Measurements from ENCODE around the gene PIK3CG. TPM values are rescaled to one million over a fixed set of nuclear protein-coding genes. Genes with fewer than 3 reads are reported as not detected.

PIK3CG gene
- polyA plus RNA-seq, 2 of the 4 experiments (the other 2 are of a cell fraction) = not detected

DNA sequence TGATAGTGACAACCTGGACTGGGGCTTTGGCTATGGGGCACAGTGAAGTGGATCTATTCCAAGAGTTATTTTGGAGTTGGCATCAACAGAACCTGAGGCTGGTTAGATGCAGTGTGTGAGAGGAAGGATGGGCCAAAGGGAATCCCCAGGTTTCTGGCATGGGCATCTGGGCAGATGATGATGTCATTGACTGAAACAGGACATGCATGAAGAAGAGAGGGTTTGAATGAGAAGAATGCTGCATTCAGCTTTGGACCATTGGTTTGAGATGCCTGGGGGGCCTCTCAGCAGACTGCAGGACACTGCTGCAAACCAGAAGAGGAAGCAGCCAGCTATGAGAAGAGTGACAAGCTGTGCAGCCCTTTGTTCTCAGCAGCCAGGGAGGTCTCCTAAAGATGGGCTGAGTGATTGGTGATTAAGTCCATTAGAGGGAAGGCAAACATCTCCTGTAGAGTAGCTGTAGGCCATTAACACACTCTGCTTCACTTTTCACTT, 23.1 kb upstream of the PIK3CG start:
- Histone ChIP-seq H3K27ac (no peak overlapping the region), H3K4me2 (no peak overlapping the region), H3K4me1 (no peaks in the 10 kb centered on the region), H3K4me3 (no peak overlapping the region), H3K9me3 (no peaks in the 10 kb centered on the region)
- DNase-seq (ENCODE audit: low read depth in 1 of 2, low spot score in 1 of 2) (no peak), FAIRE-seq (no peak), ATAC-seq (no peak)
- TF ChIP-seq JUNB (IDR thresholded peaks at IDR 0.05) (no peak), EHMT2 (IDR thresholded peaks at IDR 0.05; ENCODE audit: low read depth) (no peak), CEBPB (IDR thresholded peaks at IDR 0.05) (no peak), SMC3 (IDR thresholded peaks at IDR 0.05) (no peak), HEYL (CRISPR knock-in tag; IDR thresholded peaks at IDR 0.05) (no peak), RFX5 (IDR thresholded peaks at IDR 0.05) (no peak), TFCP2L1 (CRISPR knock-in tag; IDR thresholded peaks at IDR 0.05) (no peak), MAZ (IDR thresholded peaks at IDR 0.05; ENCODE audit: borderline replicate concordance, low read depth, low read length) (no peak), ZC3H11A (IDR thresholded peaks at IDR 0.05) (no peak)
- TF ChIP-seq, protein P1, sequence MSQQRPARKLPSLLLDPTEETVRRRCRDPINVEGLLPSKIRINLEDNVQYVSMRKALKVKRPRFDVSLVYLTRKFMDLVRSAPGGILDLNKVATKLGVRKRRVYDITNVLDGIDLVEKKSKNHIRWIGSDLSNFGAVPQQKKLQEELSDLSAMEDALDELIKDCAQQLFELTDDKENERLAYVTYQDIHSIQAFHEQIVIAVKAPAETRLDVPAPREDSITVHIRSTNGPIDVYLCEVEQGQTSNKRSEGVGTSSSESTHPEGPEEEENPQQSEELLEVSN (IDR thresholded peaks at IDR 0.05; ENCODE audit: borderline replicate concordance, low read depth) = no peak
- TF ChIP-seq, protein P2, sequence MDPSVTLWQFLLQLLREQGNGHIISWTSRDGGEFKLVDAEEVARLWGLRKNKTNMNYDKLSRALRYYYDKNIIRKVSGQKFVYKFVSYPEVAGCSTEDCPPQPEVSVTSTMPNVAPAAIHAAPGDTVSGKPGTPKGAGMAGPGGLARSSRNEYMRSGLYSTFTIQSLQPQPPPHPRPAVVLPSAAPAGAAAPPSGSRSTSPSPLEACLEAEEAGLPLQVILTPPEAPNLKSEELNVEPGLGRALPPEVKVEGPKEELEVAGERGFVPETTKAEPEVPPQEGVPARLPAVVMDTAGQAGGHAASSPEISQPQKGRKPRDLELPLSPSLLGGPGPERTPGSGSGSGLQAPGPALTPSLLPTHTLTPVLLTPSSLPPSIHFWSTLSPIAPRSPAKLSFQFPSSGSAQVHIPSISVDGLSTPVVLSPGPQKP (IDR thresholded peaks at IDR 0.05; ENCODE audit: low read depth, low read length) = no peak
- ChIA-PET POLR2A (no interaction called here), CTCF (no interaction called here)

DNA sequence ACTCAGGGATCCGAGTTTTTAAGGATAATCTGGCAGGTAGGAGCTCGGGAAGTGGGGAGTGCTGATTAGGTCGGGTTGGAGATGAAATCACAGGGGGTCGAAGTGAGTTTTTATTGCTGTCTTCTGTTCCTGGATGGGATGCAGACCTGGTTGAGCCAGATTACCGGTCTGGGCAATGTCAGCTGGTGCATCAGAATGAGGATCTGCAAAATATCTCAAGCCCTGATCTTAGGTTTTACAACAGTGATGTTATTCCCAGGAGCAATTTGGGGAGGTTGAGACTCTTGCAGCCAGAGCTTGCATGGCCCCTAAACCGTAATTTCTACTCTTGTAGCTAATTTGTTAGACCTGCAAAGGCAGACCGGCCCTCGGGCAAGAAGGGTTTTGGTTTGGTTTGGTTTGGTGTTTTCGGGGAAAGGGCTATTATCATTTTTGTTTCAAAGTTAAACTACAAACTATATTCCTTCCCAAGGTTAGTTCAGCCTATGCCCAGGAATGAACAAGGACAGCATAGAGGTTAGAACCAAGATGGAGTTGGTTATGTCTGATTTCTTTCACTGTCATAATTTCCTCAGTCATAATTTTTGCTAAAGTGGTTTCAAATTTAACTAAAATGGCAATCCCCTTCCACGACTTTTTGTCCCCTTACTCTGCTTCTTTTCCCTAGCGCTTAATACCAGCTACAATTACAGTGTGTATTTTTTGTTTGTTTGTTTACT, 20.6 kb upstream of the PIK3CG start:
- peaks cover 11% of the 10 kb centered on the region; the same call in 2 of the 3 replicates for H3K4me1 ChIP-seq
- CTCF ChIA-PET = interaction anchor here (1.3 kb wide), 1 partner anchor 17 kb away, joined by 4 read pairs; no protein-coding TSS in a partner anchor
- WGBS (ENCODE audit: missing lambda C conversion rate) = 41% methylated on average over 11 of the region's 11 CpGs
- no peak overlapping the region for H3K4me3 ChIP-seq
- H3K9me3 ChIP-seq = no peaks in the 10 kb centered on the region
- DNase-seq (ENCODE audit: low read depth in 1 of 2, low spot score in 1 of 2) (no peak), FAIRE-seq (no peak), ATAC-seq (no peak)
- TF ChIP-seq RNF2 (IDR thresholded peaks at IDR 0.05; ENCODE audit: borderline replicate concordance, low read depth) (no peak), FOSL2 (IDR thresholded peaks at IDR 0.05) (no peak), FOSL2 (CRISPR knock-in tag; IDR thresholded peaks at IDR 0.05) (no peak), NFE2L2 (conservative IDR thresholded peaks at IDR 0.05; ENCODE audit: low read length) (no peak), POLR2A (IDR thresholded peaks at IDR 0.05; ENCODE audit: low read length) (no peak), SREBF2 (IDR thresholded peaks at IDR 0.05) (no peak)
- TF ChIP-seq, protein P3, sequence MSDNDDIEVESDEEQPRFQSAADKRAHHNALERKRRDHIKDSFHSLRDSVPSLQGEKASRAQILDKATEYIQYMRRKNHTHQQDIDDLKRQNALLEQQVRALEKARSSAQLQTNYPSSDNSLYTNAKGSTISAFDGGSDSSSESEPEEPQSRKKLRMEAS (IDR thresholded peaks at IDR 0.05) = no peak
- TF ChIP-seq, protein P4, sequence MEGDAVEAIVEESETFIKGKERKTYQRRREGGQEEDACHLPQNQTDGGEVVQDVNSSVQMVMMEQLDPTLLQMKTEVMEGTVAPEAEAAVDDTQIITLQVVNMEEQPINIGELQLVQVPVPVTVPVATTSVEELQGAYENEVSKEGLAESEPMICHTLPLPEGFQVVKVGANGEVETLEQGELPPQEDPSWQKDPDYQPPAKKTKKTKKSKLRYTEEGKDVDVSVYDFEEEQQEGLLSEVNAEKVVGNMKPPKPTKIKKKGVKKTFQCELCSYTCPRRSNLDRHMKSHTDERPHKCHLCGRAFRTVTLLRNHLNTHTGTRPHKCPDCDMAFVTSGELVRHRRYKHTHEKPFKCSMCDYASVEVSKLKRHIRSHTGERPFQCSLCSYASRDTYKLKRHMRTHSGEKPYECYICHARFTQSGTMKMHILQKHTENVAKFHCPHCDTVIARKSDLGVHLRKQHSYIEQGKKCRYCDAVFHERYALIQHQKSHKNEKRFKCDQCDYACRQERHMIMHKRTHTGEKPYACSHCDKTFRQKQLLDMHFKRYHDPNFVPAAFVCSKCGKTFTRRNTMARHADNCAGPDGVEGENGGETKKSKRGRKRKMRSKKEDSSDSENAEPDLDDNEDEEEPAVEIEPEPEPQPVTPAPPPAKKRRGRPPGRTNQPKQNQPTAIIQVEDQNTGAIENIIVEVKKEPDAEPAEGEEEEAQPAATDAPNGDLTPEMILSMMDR (IDR thresholded peaks at IDR 0.05) = no peak
- TF ChIP-seq, protein P5, sequence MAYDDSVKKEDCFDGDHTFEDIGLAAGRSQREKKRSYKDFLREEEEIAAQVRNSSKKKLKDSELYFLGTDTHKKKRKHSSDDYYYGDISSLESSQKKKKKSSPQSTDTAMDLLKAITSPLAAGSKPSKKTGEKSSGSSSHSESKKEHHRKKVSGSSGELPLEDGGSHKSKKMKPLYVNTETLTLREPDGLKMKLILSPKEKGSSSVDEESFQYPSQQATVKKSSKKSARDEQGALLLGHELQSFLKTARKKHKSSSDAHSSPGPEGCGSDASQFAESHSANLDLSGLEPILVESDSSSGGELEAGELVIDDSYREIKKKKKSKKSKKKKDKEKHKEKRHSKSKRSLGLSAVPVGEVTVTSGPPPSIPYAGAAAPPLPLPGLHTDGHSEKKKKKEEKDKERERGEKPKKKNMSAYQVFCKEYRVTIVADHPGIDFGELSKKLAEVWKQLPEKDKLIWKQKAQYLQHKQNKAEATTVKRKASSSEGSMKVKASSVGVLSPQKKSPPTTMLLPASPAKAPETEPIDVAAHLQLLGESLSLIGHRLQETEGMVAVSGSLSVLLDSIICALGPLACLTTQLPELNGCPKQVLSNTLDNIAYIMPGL (CRISPR knock-in tag; IDR thresholded peaks at IDR 0.05; ENCODE audit: borderline replicate concordance) = no peak
- H3K27ac ChIP-seq = no peak overlapping the region
- H3K4me2 ChIP-seq = no peak overlapping the region
- POLR2A ChIA-PET = no interaction called here

Data from A549 (cell line).